SK-N-MC (cell line): ENCODE results near the gene ZNF366.

Source experiments
- DNase-seq: peaks from one replicate; pipeline ENCODE4 v3.0.0-alpha.2; 2011; ENCODE audit warnings: low read depth, low spot score
- H3K27ac ChIP-seq: fragments of 200-600 bp; sonication (generic); 2 replicates; pipeline ENCODE4 v1.5.1; 2016; ENCODE audit warnings: mixed run types
- H3K36me3 ChIP-seq: fragments of 200-600 bp; sonication (generic); 2 replicates; pipeline ENCODE4 v1.6.1; 2017; ENCODE audit warnings: antibody characterized with exemption, low read length, mixed read lengths; ENCODE audit not compliant: insufficient read depth
- H3K4me3 ChIP-seq: fragments of 200-600 bp; sonication (generic); 2 replicates; pipeline ENCODE4 v1.5.1; 2016
- H3K9ac ChIP-seq: fragments of 200-600 bp; sonication (generic); 2 replicates; pipeline ENCODE4 v1.8.0; 2017; ENCODE audit warnings: mixed run types, mixed read lengths; ENCODE audit not compliant: insufficient read length
- H3K9me3 ChIP-seq: fragments of 200-600 bp; sonication (generic); 2 replicates; pipeline ENCODE4 v1.6.1; 2017; ENCODE audit warnings: low read depth, mild to moderate bottlenecking, antibody characterized with exemption, low read length, moderate library complexity, mixed read lengths
- EZH2 ChIP-seq: fragments of 200-600 bp; sonication (generic); IDR thresholded peaks from one replicate; pipeline ENCODE4 v1.6.1; 2017; ENCODE audit warnings: antibody characterized with exemption
- FOXP2 ChIP-seq: optimal IDR thresholded peaks from 2 replicates; pipeline ENCODE3; 2011; ENCODE audit warnings: mild to moderate bottlenecking, moderate library complexity; ENCODE audit not compliant: insufficient read depth; ENCODE audit errors: extremely low read length, control extremely low read depth
- POLR2AphosphoS5 ChIP-seq: IDR thresholded peaks from 2 replicates; pipeline ENCODE4 v1.6.1; 2012; ENCODE audit warnings: mild to moderate bottlenecking, low read depth, low read length, borderline replicate concordance

The ZNF366 gene

GRCh38 chr5:72478276-72478675 is 28.9 kb downstream of the ZNF366 start:
- no peak overlapping the region for H3K4me3 ChIP-seq
- TF ChIP-seq POLR2AphosphoS5 (no peak), FOXP2 (no peak), EZH2 (no peak)
- no peak overlapping the region for H3K9ac ChIP-seq
- H3K27ac ChIP-seq, result no peak overlapping the region
- no peaks in the 10 kb centered on the region for H3K9me3 ChIP-seq
- no peak for DNase-seq
- H3K36me3 ChIP-seq, result no peaks in the 10 kb centered on the region

GRCh38 chr5:72477644-72478043 is 29.6 kb downstream of the ZNF366 start:
- H3K27ac ChIP-seq, result no peak overlapping the region
- no peaks in the 10 kb centered on the region for H3K36me3 ChIP-seq
- H3K9me3 ChIP-seq, result no peaks in the 10 kb centered on the region

DNA sequence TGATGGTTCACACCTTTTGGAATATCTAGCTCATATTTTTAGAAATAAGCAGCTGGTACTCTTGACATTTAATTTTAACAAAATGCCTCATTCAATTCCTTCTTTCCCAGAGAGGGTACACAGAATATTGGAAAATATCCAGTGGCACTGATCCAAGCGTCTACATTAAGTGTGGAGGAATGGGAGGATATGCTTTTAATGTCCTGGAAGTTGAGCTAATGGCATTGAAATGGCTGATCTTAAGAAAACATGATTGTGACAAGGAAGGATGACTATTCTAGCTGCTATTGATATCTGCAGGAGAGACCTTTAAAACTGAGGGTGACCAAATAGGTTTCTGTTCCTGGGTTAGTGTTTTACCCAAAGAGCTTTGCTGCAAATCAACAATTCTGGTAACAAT is 30.0 kb downstream of the ZNF366 start:
- TF ChIP-seq POLR2AphosphoS5 (no peak), FOXP2 (no peak), EZH2 (no peak)
- no peaks in the 10 kb centered on the region for H3K9me3 ChIP-seq
- no peak overlapping the region for H3K4me3 ChIP-seq
- H3K36me3 ChIP-seq, result no peaks in the 10 kb centered on the region
- H3K27ac ChIP-seq, result no peak overlapping the region
- DNase-seq, result no peak
- H3K9ac ChIP-seq, result no peak overlapping the region

More at GRCh38 chr5:72477644-72478043, 29.6 kb downstream of the ZNF366 start:
- Histone ChIP-seq H3K4me3 (no peak overlapping the region), H3K9ac (no peak overlapping the region)
- no peak for TF ChIP-seq POLR2AphosphoS5
- TF ChIP-seq FOXP2, result no peak
- TF ChIP-seq EZH2, result no peak
- no peak for DNase-seq

- Histone ChIP-seq H3K27ac (no peak overlapping the region), H3K4me3 (no peak overlapping the region), H3K9ac (no peak overlapping the region), H3K9me3 (no peaks in the 10 kb centered on the region), H3K36me3 (no peaks in the 10 kb centered on the region)
- TF ChIP-seq EZH2 (no peak), FOXP2 (no peak), POLR2AphosphoS5 (no peak)
- DNase-seq, result no peak
Measured at GRCh38 chr5:72476721-72477120, 30.5 kb downstream of the ZNF366 start.

- no peak overlapping the region for H3K4me3 ChIP-seq
- no peak overlapping the region for H3K9ac ChIP-seq
- TF ChIP-seq POLR2AphosphoS5 (no peak), FOXP2 (no peak), EZH2 (no peak)
- H3K9me3 ChIP-seq, result no peaks in the 10 kb centered on the region
- no peaks in the 10 kb centered on the region for H3K36me3 ChIP-seq
- no peak overlapping the region for H3K27ac ChIP-seq
- no peak for DNase-seq
Measured at GRCh38 chr5:72476275-72476674, 30.9 kb downstream of the ZNF366 start.

DNA sequence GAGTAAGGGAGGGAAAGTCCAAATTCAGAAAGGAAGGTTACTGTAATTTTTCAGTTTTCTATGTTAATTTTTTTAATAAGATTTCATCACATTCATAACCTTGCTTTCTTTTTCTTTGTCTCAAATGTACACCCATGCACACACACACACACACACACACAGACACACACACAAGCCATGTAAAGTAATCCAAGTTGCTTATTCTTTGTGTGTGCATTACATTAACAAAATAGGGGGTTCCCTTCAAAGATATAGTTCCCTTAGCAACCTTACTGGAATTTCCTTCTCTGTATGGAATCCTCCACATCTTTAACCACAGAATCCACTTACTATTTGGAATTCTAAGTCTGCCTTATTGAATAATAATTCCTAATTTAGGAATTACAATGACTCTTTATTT is 32.7 kb downstream of the ZNF366 start:
- no peak overlapping the region for H3K27ac ChIP-seq
- no peak overlapping the region for H3K9ac ChIP-seq
- H3K9me3 ChIP-seq, result no peaks in the 10 kb centered on the region
- peak; percentile 12 for DNase-seq
- H3K36me3 ChIP-seq, result no peaks in the 10 kb centered on the region
- TF ChIP-seq EZH2 (no peak), POLR2AphosphoS5 (no peak), FOXP2 (no peak)
- H3K4me3 ChIP-seq, result no peak overlapping the region

GRCh38 chr5:72474046-72474500 is 33.1 kb downstream of the ZNF366 start:
- DNase-seq, result no peak
- H3K9ac ChIP-seq, result no peak overlapping the region
- no peak overlapping the region for H3K4me3 ChIP-seq
- no peak overlapping the region for H3K27ac ChIP-seq
- H3K9me3 ChIP-seq, result no peaks in the 10 kb centered on the region
- TF ChIP-seq POLR2AphosphoS5 (no peak), FOXP2 (no peak), EZH2 (no peak)
- no peaks in the 10 kb centered on the region for H3K36me3 ChIP-seq

DNA sequence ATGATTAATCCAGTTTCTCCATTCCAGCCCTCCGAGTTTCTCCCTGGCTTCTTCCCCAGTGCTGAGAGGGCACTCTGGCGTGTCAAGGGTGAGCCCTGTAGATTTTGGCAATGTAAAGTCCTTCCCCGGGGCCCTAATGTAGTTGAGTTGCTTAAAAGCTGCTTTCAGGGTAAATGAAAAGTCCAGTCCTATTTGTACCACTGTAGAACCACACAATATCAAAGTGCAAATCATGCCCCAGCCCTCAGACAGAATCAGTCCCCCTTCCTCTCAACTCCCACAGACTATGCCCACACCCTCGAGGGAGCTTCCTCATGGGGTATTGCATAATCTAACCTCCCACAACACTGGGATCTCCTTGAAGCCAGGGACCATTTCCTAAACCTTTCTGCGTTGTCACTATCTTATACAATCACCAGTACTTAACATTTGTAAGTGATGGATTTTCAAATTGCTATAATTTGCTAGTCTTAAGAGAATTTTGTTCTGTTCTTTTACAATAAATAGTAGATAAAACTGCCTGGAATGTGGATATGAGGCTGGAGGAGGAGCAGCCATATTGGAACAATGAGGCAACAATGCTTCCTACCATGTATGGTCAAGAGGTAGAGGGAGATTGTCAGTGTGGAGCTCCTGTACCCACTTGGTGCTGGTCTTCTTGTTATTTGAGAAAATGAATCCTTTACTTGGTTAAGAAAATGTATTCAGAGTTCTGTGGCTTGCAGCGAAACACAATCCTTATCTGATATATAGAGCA is 34.4 kb downstream of the ZNF366 start:
- Histone ChIP-seq H3K36me3 (no peaks in the 10 kb centered on the region), H3K27ac (no peak overlapping the region), H3K9ac (no peak overlapping the region), H3K4me3 (no peak overlapping the region), H3K9me3 (no peaks in the 10 kb centered on the region)
- DNase-seq, result no peak
- TF ChIP-seq POLR2AphosphoS5 (no peak), FOXP2 (no peak), EZH2 (no peak)
